PC-9 (cell line): ENCODE results near the gene DOCK4. TPM values are rescaled to one million over a fixed set of nuclear protein-coding genes. Genes with fewer than 3 reads are reported as not detected.

Source experiments
- BruUV-seq: library from RNA; stranded (reverse); fragments of 400-500 nt; replicated peaks from 2 replicates; lab custom pipeline; 2021; lab: Mats Ljungman, UMichigan
- CTCF ChIA-PET: fragments of 300-600 bp; sonication (Branson Sonifier 250); formaldehyde crosslinking; loops from one replicate; lab custom pipeline; 2022; ENCODE audit warnings: antibody characterized with exemption; lab: Charles Lee
- POLR2A ChIA-PET: fragments of 300-600 bp; sonication (Branson Sonifier 250); formaldehyde crosslinking; loops from one replicate; lab custom pipeline; 2022; ENCODE audit warnings: antibody characterized with exemption; ENCODE audit not compliant: unreplicated experiment; lab: Charles Lee
- DNase-seq, 2 experiments: peaks; one replicate each; pipeline versions ENCODE4 v3.0.0 to v3.0.0-alpha.2; 2015 to 2022; ENCODE audit warnings: mixed read lengths in 1 of 2
- H2AFZ ChIP-seq: fragments of 200-600 bp; sonication (generic); 2 replicates; pipeline ENCODE4 v1.8.1; 2017; ENCODE audit warnings: antibody characterized with exemption
- H3F3A ChIP-seq: fragments of 200-600 bp; sonication (generic); 2 replicates; pipeline ENCODE4 v1.8.1; 2017; ENCODE audit warnings: antibody characterized with exemption, mild to moderate bottlenecking, low read depth; ENCODE audit not compliant: insufficient read depth
- H3K27ac ChIP-seq: fragments of 200-600 bp; sonication (generic); 2 replicates; pipeline ENCODE4 v1.6.1; 2016; ENCODE audit warnings: mixed run types
- H3K27me3 ChIP-seq: fragments of 200-600 bp; sonication (generic); 2 replicates; pipeline ENCODE4 v1.6.1; 2016; ENCODE audit warnings: low read depth, mixed run types; ENCODE audit not compliant: insufficient read depth
- H3K36me3 ChIP-seq: fragments of 200-600 bp; sonication (generic); 2 replicates; pipeline ENCODE4 v1.6.1; 2016; ENCODE audit warnings: low read depth, mixed run types
- H3K4me1 ChIP-seq: fragments of 200-600 bp; sonication (generic); replicated peaks from 2 replicates; pipeline ENCODE4 v1.6.1; 2016; ENCODE audit warnings: mixed run types; ENCODE audit not compliant: insufficient read depth
- H3K4me2 ChIP-seq: fragments of 200-600 bp; sonication (generic); 2 replicates; pipeline ENCODE4 v1.6.1; 2017; ENCODE audit warnings: mixed run types
- H3K4me3 ChIP-seq: fragments of 200-600 bp; sonication (generic); 2 replicates; pipeline ENCODE4 v1.6.1; 2016; ENCODE audit warnings: mixed run types
- H3K79me2 ChIP-seq: fragments of 200-600 bp; sonication (generic); 2 replicates; pipeline ENCODE4 v1.6.1; 2017; ENCODE audit warnings: low read depth, mixed run types
- H3K9me2 ChIP-seq: fragments of 200-600 bp; sonication (generic); 2 replicates; pipeline ENCODE4 v1.8.1; 2017; ENCODE audit warnings: mild to moderate bottlenecking; ENCODE audit not compliant: insufficient read depth
- H3K9me3 ChIP-seq: fragments of 200-600 bp; sonication (generic); 2 replicates; pipeline ENCODE4 v1.8.1; 2016; ENCODE audit warnings: low read depth; ENCODE audit not compliant: insufficient read depth
- H4K20me1 ChIP-seq: fragments of 200-600 bp; sonication (generic); 2 replicates; pipeline ENCODE4 v1.8.1; 2017; ENCODE audit not compliant: insufficient read depth
- EZH2 ChIP-seq: fragments of 200-600 bp; sonication (generic); IDR thresholded peaks from 2 replicates; pipeline ENCODE4 v1.8.0; 2017; ENCODE audit warnings: antibody characterized with exemption, low read depth
- intact Hi-C: fragments of 100-400 bp; cut with micrococcal nuclease; formaldehyde crosslinking; loops from one replicate; pipeline ENCODE4 v1.10.0; 2022; ENCODE audit not compliant: unreplicated experiment
- total RNA-seq: library from RNA; stranded (reverse); gene quantifications from 2 replicates; pipeline ENCODE4 v1.2.3, GENCODE V29; 2021
- TF ChIP-seq, protein P1 (sequence below): fragments of 200-600 bp; sonication (generic); conservative IDR thresholded peaks from 2 replicates; pipeline ENCODE4 v1.6.1; 2017; ENCODE audit warnings: mixed run types, antibody characterized with exemption, mild to moderate bottlenecking, moderate library complexity

Gene DOCK4
- total RNA-seq, 1 experiment from 2014 or later: 0.98 TPM

- no peak for TF ChIP-seq EZH2
- TF ChIP-seq, protein P1, sequence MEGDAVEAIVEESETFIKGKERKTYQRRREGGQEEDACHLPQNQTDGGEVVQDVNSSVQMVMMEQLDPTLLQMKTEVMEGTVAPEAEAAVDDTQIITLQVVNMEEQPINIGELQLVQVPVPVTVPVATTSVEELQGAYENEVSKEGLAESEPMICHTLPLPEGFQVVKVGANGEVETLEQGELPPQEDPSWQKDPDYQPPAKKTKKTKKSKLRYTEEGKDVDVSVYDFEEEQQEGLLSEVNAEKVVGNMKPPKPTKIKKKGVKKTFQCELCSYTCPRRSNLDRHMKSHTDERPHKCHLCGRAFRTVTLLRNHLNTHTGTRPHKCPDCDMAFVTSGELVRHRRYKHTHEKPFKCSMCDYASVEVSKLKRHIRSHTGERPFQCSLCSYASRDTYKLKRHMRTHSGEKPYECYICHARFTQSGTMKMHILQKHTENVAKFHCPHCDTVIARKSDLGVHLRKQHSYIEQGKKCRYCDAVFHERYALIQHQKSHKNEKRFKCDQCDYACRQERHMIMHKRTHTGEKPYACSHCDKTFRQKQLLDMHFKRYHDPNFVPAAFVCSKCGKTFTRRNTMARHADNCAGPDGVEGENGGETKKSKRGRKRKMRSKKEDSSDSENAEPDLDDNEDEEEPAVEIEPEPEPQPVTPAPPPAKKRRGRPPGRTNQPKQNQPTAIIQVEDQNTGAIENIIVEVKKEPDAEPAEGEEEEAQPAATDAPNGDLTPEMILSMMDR: no peak
- POLR2A ChIA-PET: no interaction called here
- H3K4me3 ChIP-seq: no peak overlapping the region
Measured at GRCh38 chr7:112110651-112111050, 95.5 kb downstream of the DOCK4 start.

DNA sequence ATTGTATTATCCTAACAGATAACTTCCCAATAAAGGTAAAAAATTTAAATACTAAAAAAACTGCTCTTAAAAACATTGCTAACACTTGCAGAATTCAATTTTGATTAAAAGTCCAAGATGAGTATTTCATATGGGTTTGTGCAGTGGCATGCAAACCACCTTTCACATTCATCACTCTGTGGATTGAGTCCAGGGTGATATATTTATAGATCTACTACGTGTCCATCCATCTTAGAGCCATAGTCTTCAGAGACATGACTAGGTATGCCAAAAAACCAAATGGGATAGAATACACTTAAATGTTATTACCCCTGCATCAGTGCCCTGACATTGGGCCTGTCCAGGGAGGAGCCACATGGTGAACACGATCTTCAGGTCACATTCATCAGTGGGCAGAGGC is 96.0 kb downstream of the DOCK4 start:
- Histone ChIP-seq H3K27ac (no peak overlapping the region), H3K9me2 (no peaks in the 10 kb centered on the region), H3K4me2 (no peak overlapping the region), H3K4me1 (no peaks in the 10 kb centered on the region), H3K36me3 (no peaks in the 10 kb centered on the region), H3K27me3 (no peaks in the 10 kb centered on the region), H3K9me3 (no peaks in the 10 kb centered on the region), H3K79me2 (no peaks in the 10 kb centered on the region), H4K20me1 (no peaks in the 10 kb centered on the region), H3F3A (no peaks in the 10 kb centered on the region), H3K4me3 (no peak overlapping the region), H2AFZ (no peak overlapping the region)
- no peak for DNase-seq
- CTCF ChIA-PET: no interaction called here
- intact Hi-C loops: no loop called here
- POLR2A ChIA-PET: no interaction called here
- BruUV-seq: no TSS peak
- no peak for TF ChIP-seq EZH2
- TF ChIP-seq, protein P1: no peak

More at GRCh38 chr7:112110651-112111050, 95.5 kb downstream of the DOCK4 start:
- Histone ChIP-seq H2AFZ (no peak overlapping the region), H3K4me1 (no peaks in the 10 kb centered on the region), H3K9me2 (no peaks in the 10 kb centered on the region), H3F3A (no peaks in the 10 kb centered on the region), H3K27me3 (no peaks in the 10 kb centered on the region), H3K4me2 (no peak overlapping the region), H3K36me3 (no peaks in the 10 kb centered on the region), H4K20me1 (no peaks in the 10 kb centered on the region), H3K27ac (no peak overlapping the region), H3K79me2 (no peaks in the 10 kb centered on the region), H3K9me3 (no peaks in the 10 kb centered on the region)
- BruUV-seq: no TSS peak
- CTCF ChIA-PET: no interaction called here
- no peak for DNase-seq
- intact Hi-C loops: no loop called here

DNA sequence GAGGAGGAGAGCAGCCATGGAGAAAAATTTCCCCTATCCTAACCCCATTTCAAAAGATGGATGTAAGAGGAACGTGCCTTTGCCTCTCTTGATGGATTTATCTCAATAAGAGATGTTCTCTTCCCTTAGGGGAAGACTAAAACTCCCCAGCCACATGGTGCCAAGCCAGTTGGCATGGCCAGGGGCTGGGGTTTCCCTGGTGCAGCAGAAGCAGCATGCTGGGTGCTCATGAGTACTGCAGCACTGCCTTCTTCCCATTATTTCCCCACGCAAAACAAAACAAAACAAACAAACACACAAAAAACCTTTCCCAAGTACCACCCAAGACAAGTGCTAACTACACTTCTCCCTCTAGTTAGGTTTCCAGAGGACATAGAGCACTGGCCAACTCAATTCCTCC is 97.2 kb downstream of the DOCK4 start:
- H3K27me3 ChIP-seq: no peaks in the 10 kb centered on the region
- no TSS peak for BruUV-seq
- TF ChIP-seq, protein P1: no peak
- TF ChIP-seq EZH2: no peak

More for the DNA sequence above, 97.2 kb downstream of the DOCK4 start:
- H2AFZ ChIP-seq: no peak overlapping the region
- H3K4me2 ChIP-seq: no peak overlapping the region
- no peaks in the 10 kb centered on the region for H4K20me1 ChIP-seq
- intact Hi-C loops: no loop called here
- CTCF ChIA-PET: no interaction called here
- no peaks in the 10 kb centered on the region for H3F3A ChIP-seq
- no peaks in the 10 kb centered on the region for H3K4me1 ChIP-seq
- no peaks in the 10 kb centered on the region for H3K36me3 ChIP-seq
- H3K9me3 ChIP-seq: no peaks in the 10 kb centered on the region
- H3K9me2 ChIP-seq: no peaks in the 10 kb centered on the region
- H3K4me3 ChIP-seq: no peak overlapping the region
- POLR2A ChIA-PET: no interaction called here
- H3K27ac ChIP-seq: no peak overlapping the region
- no peaks in the 10 kb centered on the region for H3K79me2 ChIP-seq
- no peak for DNase-seq
